A673 (cell line): Measurements from ENCODE around the gene BECN2.

ENCODE experiments used
- EZH2 ChIP-seq: fragments of 200-600 bp; sonication (generic); IDR thresholded peaks from 2 replicates; pipeline ENCODE4 v1.6.1; 2017; ENCODE audit warnings: borderline replicate concordance, low read depth, mild to moderate bottlenecking, mixed read lengths, antibody characterized with exemption, low read length; ENCODE audit not compliant: poor library complexity, severe bottlenecking
- TF ChIP-seq, protein P1 (sequence below): fragments of 300-800, 200-600 bp; sonication (generic); conservative IDR thresholded peaks from 2 replicates; pipeline ENCODE4 v1.5.1; 2017; ENCODE audit warnings: low read depth, mild to moderate bottlenecking, antibody characterized with exemption, low read length, moderate library complexity, mixed read lengths

DNA sequence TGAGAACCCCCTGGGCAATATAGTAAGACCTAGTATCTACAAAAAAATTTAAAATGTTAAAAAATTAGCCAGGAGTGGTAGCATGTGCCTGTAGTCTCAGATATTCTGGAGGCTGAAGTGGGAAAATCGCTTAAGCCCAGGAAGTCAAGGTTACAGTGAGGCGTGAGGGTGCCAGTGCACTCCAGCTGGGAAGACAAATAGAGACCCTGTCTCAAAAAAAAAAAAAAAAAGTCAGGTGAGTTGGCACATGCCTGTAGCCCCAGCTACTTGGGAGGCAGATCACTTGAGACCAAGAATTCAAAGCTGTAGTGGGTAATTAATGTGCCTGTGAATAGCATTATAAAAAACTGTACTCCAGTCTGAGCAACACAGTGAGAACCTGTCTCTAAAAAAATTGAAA lies 4.6 kb downstream of the BECN2 start:
- TF ChIP-seq, protein P1, sequence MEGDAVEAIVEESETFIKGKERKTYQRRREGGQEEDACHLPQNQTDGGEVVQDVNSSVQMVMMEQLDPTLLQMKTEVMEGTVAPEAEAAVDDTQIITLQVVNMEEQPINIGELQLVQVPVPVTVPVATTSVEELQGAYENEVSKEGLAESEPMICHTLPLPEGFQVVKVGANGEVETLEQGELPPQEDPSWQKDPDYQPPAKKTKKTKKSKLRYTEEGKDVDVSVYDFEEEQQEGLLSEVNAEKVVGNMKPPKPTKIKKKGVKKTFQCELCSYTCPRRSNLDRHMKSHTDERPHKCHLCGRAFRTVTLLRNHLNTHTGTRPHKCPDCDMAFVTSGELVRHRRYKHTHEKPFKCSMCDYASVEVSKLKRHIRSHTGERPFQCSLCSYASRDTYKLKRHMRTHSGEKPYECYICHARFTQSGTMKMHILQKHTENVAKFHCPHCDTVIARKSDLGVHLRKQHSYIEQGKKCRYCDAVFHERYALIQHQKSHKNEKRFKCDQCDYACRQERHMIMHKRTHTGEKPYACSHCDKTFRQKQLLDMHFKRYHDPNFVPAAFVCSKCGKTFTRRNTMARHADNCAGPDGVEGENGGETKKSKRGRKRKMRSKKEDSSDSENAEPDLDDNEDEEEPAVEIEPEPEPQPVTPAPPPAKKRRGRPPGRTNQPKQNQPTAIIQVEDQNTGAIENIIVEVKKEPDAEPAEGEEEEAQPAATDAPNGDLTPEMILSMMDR, result no peak
- TF ChIP-seq EZH2, result no peak
